Panc1 (cell line): ENCODE data around the gene LEKR1.

Experiments
- CTCF ChIP-seq: fragments of 450-650 bp; IDR thresholded peaks from 2 replicates; pipeline ENCODE4 v1.5.1; 2017; ENCODE audit warnings: mild to moderate bottlenecking
- POLR2AphosphoS5 ChIP-seq: IDR thresholded peaks from 2 replicates; pipeline ENCODE4 v1.6.1; 2012; ENCODE audit warnings: mild to moderate bottlenecking, low read depth, low read length, moderate library complexity
- REST ChIP-seq, 2 experiments: IDR thresholded peaks; 2 replicates each; pipeline ENCODE4 v1.6.1; 2011 to 2012; ENCODE audit warnings: low read depth in 2 of 2, control low read depth in 1 of 2, low read length in 1 of 2, mild to moderate bottlenecking in 1 of 2, moderate library complexity in 1 of 2; ENCODE audit not compliant: insufficient read depth in 1 of 2
- SIN3A ChIP-seq: IDR thresholded peaks from 2 replicates; pipeline ENCODE4 v1.6.1; 2012; ENCODE audit warnings: low read depth, mild to moderate bottlenecking, low read length, moderate library complexity, borderline replicate concordance; ENCODE audit not compliant: insufficient read depth
- TCF7L2 ChIP-seq: IDR thresholded peaks from 2 replicates; pipeline ENCODE4 v1.6.1; 2011; ENCODE audit warnings: mild to moderate bottlenecking, low read depth, low read length, inconsistent platforms

DNA sequence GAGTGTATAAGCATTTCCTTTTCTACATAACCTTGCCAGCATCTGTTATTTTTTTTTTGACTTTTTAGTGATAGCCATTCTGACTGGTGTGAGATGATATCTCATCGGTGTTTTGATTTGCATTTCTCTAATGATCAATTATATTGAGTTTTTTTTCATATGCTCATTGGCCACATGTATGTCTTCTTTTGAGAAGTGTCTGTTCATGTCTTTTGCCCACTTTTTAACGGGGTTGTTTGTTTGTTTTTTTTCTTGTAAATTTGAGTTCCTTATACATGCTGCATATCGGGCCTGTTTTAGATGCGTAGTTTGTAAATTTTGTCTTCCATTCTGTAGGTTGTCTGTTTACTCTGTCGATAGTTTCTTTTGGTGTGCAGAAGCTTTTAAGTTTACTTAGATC, 89.2 kb downstream of the LEKR1 start:
- TF ChIP-seq POLR2AphosphoS5 = no peak
- TF ChIP-seq CTCF = no peak
- no peak for TF ChIP-seq REST (IDR thresholded peaks at IDR 0.05; ENCODE audit: insufficient read depth in 1 of 2, low read depth in 2 of 2, low read length in 1 of 2)
- TF ChIP-seq TCF7L2 = no peak
- no peak for TF ChIP-seq SIN3A
